Mucosa of rectum (tissue), 2 donors: ENCODE results near the gene HIP1.
"Not testable (repeated sequence)": the region's sequence is repeated elsewhere in the genome, so short reads cannot be mapped to it uniquely, and the experiment has no call there.

Experiments
- H3K27ac ChIP-seq, 2 donors: one replicate each; pipeline ENCODE4 v1.7.0; 2013; ENCODE audit warnings: inconsistent platforms in 2 of 2, low read depth in 2 of 2, low read length in 2 of 2
- H3K27me3 ChIP-seq, 2 donors: one replicate each; pipeline ENCODE4 v1.7.0; 2013; ENCODE audit warnings: low read length in 2 of 2; ENCODE audit not compliant: control insufficient read depth in 2 of 2, insufficient read depth in 2 of 2
- H3K36me3 ChIP-seq, 2 donors: one replicate each; pipeline ENCODE4 v1.7.0; 2013; ENCODE audit warnings: low read length in 2 of 2; ENCODE audit not compliant: control insufficient read depth in 2 of 2, insufficient read depth in 2 of 2
- H3K4me1 ChIP-seq, 2 donors: one replicate each; pipeline ENCODE4 v1.7.0; 2013; ENCODE audit warnings: low read length in 2 of 2, mild to moderate bottlenecking in 1 of 2; ENCODE audit not compliant: control insufficient read depth in 2 of 2, insufficient read depth in 2 of 2
- H3K4me3 ChIP-seq, 2 donors: one replicate each; pipeline ENCODE4 v1.7.0; 2013; ENCODE audit warnings: low read length in 2 of 2
- H3K9ac ChIP-seq, 2 donors: one replicate each; pipeline ENCODE4 v1.7.0; 2013; ENCODE audit warnings: low read length in 2 of 2, low read depth in 1 of 2, mild to moderate bottlenecking in 1 of 2
- H3K9me3 ChIP-seq, 2 donors: one replicate each; pipeline ENCODE4 v1.7.0; 2013; ENCODE audit warnings: low read length in 2 of 2; ENCODE audit not compliant: control insufficient read depth in 2 of 2
- donor health status: healthy.
- donor health status: Normal muscosa, but diverticular disease.

The HIP1 gene

DNA sequence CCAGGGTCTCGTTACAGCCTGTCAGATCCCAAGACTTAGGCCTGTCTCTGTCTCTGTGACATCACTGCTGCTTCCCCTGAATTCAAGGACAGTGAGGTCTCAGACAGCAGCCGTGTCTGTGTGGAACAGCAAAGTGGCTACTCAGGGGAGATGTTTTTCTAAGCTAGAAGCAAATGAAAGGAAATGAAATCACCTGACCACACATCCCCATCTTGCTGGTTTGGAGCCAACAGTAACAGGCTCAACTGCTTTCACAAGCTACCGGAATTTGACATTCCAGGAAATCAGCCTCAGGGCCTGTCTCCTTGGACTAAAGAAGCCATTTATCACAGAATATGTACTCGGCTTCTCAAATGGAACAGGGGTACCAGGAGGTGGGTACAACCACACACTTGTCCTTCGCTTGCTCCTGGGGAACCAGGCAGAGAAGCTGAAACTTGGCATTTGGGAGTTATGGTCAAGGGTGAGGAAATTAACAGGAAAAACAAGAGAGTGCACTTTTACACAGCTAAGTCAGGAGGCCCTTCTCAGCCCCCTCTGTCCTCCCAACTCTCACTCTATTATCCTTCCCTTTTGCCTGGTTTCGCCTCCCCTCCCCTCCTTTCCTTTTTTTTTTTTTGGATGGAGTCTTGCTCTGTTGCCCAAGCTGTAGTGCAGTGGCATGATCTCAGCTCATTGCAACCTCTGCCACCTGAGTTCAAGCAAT lies 173.5 kb downstream of the HIP1 start:
- H3K9ac ChIP-seq, result no peak overlapping the region
- no peaks in the 10 kb centered on the region for H3K27me3 ChIP-seq
- no peaks in the 10 kb centered on the region for H3K9me3 ChIP-seq
- peaks cover 6 to 15% of the 10 kb centered on the region in 2 donors for H3K36me3 ChIP-seq
- H3K4me3 ChIP-seq, result no peak overlapping the region
- H3K4me1 ChIP-seq, result no peaks in the 10 kb centered on the region
- no peak overlapping the region for H3K27ac ChIP-seq

- Histone ChIP-seq H3K36me3 (peaks cover 7 to 15% of the 10 kb centered on the region in 2 donors), H3K4me3 (no peak overlapping the region), H3K9ac (no peak overlapping the region), H3K27ac (no peak overlapping the region), H3K27me3 (no peaks in the 10 kb centered on the region), H3K9me3 (no peaks in the 10 kb centered on the region), H3K4me1 (no peaks in the 10 kb centered on the region)
Measured at GRCh38 chr7:75563171-75563570, 175.6 kb downstream of the HIP1 start.

GRCh38 chr7:75559976-75560365 lies 178.8 kb downstream of the HIP1 start:
- Histone ChIP-seq H3K27me3 (no peaks in the 10 kb centered on the region), H3K4me1 (no peaks in the 10 kb centered on the region), H3K4me3 (no peak overlapping the region), H3K36me3 (peaks cover 15 to 32% of the 10 kb centered on the region in 2 donors), H3K27ac (no peak overlapping the region), H3K9me3 (no peaks in the 10 kb centered on the region), H3K9ac (no peak overlapping the region)

DNA sequence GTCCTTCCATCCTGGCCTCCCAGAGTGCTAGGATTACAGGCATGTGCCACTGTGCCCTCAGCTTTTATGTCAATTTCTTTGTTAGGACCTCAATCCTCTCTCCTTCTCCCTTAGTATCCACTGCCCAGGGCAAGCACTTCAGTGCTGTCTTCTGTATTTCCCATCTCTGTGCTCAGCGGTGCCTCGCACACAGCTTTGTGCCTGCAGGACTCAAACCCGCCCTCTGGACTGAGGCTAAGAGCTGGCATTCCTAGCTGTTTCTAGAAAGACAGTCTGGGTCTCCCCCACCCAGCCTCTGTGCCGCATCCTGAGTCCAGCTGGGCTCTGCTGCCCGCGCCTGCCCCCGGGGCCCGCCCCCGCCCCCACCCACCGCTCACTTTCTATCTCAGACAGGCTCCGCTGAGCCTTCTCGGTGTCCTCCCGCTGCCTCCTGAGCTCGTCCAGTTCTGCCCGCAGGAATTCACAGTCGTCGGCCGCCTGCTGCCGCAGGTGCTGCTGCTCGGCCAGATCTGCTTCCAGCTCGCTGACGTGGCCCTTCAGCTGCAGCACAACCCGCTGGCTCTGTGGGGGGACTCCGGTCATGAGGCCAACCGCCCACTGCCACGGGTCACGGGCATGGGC lies 179.3 kb downstream of the HIP1 start:
- Histone ChIP-seq H3K27me3 (no peaks in the 10 kb centered on the region), H3K9me3 (no peaks in the 10 kb centered on the region), H3K4me1 (no peaks in the 10 kb centered on the region), H3K4me3 (no peak overlapping the region), H3K36me3 (peaks cover 15 to 32% of the 10 kb centered on the region in 2 donors), H3K27ac (no peak overlapping the region), H3K9ac (no peak overlapping the region)

GRCh38 chr7:75556835-75557234 lies 181.9 kb downstream of the HIP1 start:
- peaks cover 15 to 28% of the 10 kb centered on the region in 2 donors for H3K36me3 ChIP-seq
- H3K27me3 ChIP-seq, H3K4me1 ChIP-seq, H3K9ac ChIP-seq, H3K4me3 ChIP-seq, H3K27ac ChIP-seq, H3K9me3 ChIP-seq: not testable (repeated sequence)

DNA sequence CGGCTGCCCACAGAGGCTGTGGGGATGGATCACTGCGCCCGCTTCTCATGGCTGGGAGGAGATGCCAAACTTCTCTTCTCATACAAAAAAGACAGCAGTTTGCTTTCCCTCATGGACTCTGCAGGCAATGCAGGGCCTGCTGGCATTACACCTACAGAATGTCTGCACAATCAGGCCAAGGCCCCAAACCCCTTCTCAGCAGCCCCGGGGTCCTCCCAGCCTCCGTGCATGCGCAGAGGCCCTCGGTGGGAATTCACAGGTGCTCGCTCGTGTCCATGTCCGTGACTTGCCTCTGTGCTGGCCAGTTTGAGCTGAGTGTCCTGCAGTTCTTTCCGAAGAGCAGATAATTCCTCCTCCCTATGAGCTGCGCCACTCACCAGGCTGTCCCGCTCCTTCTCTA lies 183.0 kb downstream of the HIP1 start:
- no peaks in the 10 kb centered on the region for H3K27me3 ChIP-seq
- no peak overlapping the region for H3K27ac ChIP-seq
- no peaks in the 10 kb centered on the region for H3K9me3 ChIP-seq
- H3K9ac ChIP-seq, result no peak overlapping the region
- no peak overlapping the region for H3K4me3 ChIP-seq
- H3K4me1 ChIP-seq, result no peaks in the 10 kb centered on the region
- H3K36me3 ChIP-seq, result peaks cover 15 to 27% of the 10 kb centered on the region in 2 donors

- H3K36me3 ChIP-seq, result peaks cover 0 to 17% of the 10 kb centered on the region in 2 donors
- H3K4me3 ChIP-seq, result no peak overlapping the region
- H3K4me1 ChIP-seq, result no peaks in the 10 kb centered on the region
- no peak overlapping the region for H3K27ac ChIP-seq
- H3K9me3 ChIP-seq, result no peaks in the 10 kb centered on the region
- no peak overlapping the region for H3K9ac ChIP-seq
- H3K27me3 ChIP-seq, result no peaks in the 10 kb centered on the region
Measured at GRCh38 chr7:75546237-75547015, 192.3 kb downstream of the HIP1 start.

GRCh38 chr7:75537731-75538130 lies 201.0 kb downstream of the HIP1 start:
- Histone ChIP-seq H3K4me1 (no peaks in the 10 kb centered on the region), H3K9ac (no peak overlapping the region), H3K9me3 (no peaks in the 10 kb centered on the region), H3K27ac (no peak overlapping the region), H3K36me3 (peaks cover 5 to 16% of the 10 kb centered on the region in 2 donors), H3K4me3 (no peak overlapping the region), H3K27me3 (no peaks in the 10 kb centered on the region)

GRCh38 chr7:75536940-75537538 lies 201.7 kb downstream of the HIP1 start:
- Histone ChIP-seq H3K36me3 (peaks cover 5 to 16% of the 10 kb centered on the region in 2 donors), H3K4me1 (no peaks in the 10 kb centered on the region), H3K9ac (no peak overlapping the region), H3K9me3 (no peaks in the 10 kb centered on the region), H3K4me3 (no peak overlapping the region), H3K27ac (no peak overlapping the region), H3K27me3 (no peaks in the 10 kb centered on the region)

- Histone ChIP-seq H3K4me3 (no peak overlapping the region), H3K36me3 (peaks cover 5 to 12% of the 10 kb centered on the region in 2 donors), H3K27me3 (no peaks in the 10 kb centered on the region), H3K27ac (no peak overlapping the region), H3K9ac (no peak overlapping the region), H3K9me3 (no peaks in the 10 kb centered on the region), H3K4me1 (no peaks in the 10 kb centered on the region)
Measured at GRCh38 chr7:75536491-75536890, 202.2 kb downstream of the HIP1 start.
